Germinal center (tissue), 1 donor: ENCODE data around the gene BCAS2.
"Not testable (repeated sequence)": the region's sequence is repeated elsewhere in the genome, so short reads cannot be mapped to it uniquely, and the experiment has no call there.

ENCODE experiments used
- DNase-seq: peaks from one replicate; pipeline ENCODE4 v3.0.0; 2012; ENCODE audit warnings: mixed read lengths, low spot score

The BCAS2 gene

DNA sequence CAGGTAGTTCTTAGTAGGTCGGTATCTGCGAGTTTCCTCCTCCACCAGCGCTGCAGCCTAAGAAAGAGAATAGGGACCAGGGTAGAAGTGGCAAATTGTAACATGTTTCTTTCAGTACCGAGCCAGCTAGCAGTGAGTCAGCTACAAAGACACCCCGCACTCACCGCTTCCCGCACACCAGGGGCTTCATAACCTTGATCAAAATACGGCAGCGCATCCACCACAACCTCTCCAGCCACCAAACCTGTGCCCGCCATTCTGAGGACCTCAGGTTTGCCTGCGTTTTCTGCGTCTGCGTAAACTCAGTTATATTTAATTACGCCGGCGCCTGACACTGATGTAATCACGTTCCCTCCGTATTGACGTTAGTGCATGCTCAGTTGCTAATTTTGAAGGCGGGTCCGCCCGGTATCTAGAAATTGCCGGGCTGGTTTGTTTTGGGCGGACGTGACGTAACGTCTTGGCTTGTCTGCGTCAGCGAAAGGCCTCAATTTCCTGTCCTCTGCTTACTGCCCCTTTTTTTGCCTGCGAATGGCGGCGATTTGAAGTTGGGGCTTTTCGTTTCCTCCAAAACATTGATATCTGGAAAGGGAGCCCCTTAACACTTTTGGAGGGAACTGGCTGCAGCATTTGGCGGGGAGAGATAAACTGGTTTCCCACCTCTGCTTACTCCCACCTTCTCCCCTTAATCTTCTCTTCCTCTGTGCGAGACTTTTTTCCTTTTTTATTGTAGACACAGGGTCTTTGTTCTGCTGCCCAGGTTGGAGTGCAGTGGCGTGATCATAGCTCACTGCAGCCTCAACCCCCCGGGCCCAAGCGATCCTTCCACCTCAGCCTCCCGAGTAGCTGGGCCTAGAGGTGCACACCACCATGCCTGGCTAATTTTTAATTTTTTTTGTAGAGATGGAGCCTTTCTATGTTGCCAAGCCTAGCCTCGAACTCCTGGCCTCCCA is at the start of gene BCAS2:
Gene BCAS2 (minus strand): TSS at position 281 of the 953 bp plus-strand sequence. CDS start 24 bp downstream, at position 257.
- peak; percentile 88 for DNase-seq

DNA sequence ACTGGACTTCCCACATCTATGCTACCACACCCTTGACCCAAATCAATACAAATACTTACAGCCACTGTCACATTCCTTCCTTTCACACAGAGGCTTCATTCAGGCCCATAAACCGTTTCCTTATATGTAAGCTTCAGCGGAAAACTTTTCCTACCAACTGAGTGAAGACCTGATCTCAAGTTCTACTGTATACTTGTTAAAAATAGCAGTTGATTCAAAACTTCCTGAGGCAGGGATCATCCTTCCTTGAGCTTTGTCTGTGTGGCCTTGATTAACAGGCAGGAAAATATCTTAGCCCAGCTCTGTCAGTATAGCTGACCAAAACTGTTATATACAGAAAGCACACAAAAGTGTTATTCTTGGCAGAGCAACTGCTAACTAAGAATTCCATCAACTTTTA is 45.7 kb upstream of the BCAS2 start:
- DNase-seq = no peak

DNA sequence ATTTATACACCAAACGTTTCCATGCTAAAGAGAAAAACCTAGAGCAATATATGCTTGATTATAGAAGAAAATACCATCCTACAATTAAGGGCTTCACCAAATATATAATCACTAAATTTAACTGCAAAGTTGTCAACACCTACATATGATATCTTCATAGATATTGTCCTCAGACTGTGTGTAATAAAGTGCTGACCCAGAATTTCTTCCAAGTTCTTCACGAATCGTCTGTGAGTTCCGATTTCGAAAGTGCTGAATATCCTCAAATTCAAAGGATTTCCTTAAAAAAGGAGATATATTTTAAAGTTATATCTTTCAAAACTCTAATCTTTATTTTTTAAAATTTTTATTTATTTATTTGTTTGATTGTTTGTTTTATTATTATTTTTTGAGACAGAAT is 41.9 kb upstream of the BCAS2 start:
- DNase-seq = no peak

DNA sequence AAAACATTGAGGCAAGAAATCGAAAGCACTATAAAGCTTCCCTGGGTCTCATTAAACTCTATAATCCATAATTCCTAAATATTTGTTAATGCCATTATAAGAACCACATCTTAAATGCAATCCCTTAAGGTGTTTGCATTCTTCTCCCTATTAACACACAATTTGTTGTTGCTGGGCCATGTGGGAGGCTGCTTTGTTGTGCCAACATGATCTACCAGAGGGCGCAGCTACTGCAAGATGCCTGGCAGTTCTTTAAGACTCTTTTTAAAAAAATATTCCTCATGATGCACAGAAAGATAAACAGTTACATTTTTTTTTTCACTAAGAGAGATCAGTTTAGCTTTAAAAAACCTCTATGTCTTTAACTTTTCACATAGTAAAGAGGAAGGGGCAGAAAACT is 39.0 kb upstream of the BCAS2 start:
- DNase-seq = no peak

GRCh38 chr1:114618606-114619005 is 37.2 kb upstream of the BCAS2 start:
- no peak for DNase-seq

DNA sequence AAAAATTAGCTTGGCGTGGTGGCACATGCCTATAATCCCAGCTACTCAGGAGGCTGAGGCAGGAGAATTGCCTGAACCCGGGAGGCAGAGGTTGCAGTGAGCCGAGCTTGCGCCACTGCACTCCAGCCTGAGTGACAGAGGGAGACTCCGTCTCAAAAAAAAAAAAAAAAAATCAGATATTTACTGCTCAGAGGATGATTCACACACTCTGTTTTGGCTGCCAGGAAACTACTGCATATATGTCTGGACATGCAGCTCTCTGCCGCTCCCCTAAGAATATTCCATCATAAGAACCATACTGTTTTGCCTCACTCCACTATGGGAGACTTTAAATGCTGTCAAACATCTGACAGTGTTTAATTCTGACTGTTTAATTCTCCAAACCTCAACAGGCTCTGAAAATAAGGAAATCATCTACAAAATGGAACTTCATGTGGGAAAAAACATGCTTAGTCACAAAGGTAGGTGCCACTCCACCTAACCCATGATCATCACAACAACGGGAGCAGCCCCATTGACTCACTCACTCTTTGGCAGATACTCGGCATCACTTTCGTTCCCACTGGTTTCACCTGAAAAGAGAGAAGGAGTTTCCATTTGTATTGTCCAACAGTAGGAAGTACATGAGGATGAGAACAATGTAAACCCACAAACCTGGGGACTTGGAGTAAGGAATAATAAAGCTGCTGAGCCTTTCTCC is 29.3 kb upstream of the BCAS2 start:
- DNase-seq = no peak

GRCh38 chr1:114609826-114610225 is 28.4 kb upstream of the BCAS2 start:
- DNase-seq = no peak

GRCh38 chr1:114609026-114609425 is 27.6 kb upstream of the BCAS2 start:
- DNase-seq = no peak

DNA sequence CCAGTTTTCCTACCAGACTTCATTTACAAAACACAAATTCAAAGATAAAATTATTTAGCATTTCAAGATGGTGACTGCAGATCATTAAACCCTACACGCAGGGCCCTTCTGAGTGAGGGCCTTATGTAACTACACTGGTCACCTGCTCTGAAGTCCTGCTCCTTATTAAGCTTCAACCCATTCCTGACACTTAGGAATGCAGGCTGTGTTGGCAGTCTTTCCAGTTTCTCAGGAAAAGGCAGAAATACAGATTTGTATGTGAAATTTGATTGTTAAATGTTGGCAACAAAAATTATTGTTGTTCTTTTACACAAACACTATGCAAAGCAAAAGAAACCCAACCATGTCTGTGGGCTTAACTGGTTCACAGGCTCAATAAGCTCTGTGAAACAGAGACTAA is 25.8 kb upstream of the BCAS2 start:
- DNase-seq = no peak

DNA sequence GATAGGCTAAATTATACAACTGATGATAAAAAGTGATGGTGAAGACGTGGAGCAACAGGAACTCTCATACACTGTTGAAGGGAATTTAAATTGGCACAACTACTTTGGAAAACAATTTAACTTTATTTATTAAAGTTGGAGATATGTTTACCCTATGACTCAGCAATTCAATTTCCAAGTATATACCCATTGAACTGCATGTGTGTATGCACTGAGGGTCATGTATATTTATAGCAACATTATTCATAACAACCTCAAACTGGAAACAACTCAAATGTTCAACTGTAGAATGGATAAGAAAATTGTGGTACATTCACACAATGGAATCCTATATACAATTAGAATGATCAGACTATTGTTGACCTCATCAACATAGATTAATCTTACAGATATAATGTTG is 16.5 kb upstream of the BCAS2 start:
- DNase-seq = no peak

GRCh38 chr1:114595602-114596001 is 14.2 kb upstream of the BCAS2 start:
- no peak for DNase-seq

DNA sequence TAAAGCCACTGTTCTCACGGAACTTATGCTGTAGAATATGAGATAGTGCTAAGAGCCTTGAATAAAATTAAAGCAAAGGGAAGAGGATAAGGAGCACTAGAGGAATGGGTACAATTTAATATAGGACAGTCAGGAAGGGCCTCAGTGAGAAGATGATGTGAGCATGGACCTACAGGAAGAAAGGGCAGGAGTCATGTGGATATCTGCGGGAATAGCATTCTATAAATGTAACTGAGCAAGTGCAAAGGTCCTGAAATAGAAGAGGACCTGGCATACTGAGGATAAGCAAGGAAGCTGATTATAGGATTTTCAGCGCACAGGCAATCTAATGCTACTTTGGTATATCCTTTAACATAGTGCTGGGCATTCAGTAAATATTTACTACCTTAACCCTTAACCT is 12.6 kb upstream of the BCAS2 start:
- no peak for DNase-seq

GRCh38 chr1:114589122-114589521 is 7.7 kb upstream of the BCAS2 start:
- DNase-seq = no peak

- no peak for DNase-seq
Measured at GRCh38 chr1:114588196-114588689, 6.8 kb upstream of the BCAS2 start.

DNA sequence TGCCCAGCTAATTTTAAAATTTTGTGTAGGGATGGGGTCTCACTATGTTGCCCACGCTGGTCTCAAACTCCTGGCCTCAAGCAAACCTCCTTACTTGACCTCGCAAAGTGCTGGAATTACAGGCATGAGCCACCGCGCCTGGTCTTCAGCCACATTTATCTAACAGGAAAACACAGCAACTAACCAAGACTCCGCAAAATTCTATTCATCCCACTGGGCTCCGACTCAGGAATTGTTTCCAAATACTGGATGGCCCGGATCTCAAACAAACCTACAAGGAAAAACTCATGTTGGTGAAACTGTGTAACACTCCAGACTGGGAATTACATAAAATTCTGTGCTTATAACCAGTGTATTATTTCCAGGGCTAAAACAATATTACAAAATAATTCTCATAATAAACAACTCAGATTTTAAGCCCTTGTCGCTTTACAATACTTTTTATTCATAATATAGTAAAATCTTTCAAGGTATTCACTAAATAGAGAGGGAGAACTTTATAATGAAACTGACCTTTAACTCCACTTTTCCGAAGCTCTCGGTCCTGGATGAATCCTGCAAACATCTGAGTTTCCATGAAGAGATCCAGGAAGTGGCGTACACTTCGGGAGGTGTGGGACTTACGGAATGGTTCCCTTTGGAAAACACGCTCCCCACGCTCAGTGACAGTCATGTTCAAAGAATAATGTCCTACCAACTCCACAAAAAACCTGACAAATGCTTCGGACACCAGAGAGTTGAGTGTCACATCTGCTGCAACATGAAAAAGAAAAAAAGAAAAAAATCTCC is 6.0 kb upstream of the BCAS2 start:
- no peak for DNase-seq

GRCh38 chr1:114586513-114587047 is 5.2 kb upstream of the BCAS2 start:
- no peak for DNase-seq

DNA sequence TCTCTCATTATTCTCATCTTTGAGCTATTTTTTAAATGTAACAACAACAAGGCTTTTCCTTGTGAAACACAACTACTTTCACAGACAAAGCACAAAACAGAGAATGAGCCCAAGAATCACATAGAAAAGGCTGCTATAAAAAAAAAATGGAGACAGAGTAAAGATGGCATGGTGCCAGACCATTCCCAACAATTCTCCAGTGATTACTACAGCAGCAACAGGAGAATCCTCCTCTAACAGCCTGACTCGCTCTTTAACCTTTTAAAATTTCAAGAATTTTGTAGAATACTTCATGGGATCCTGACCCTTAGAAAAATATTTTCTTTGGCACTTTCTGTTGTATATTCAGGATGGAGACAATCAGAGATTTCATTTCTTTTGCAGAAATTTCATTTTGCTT is 3.8 kb upstream of the BCAS2 start:
- DNase-seq = no peak

DNA sequence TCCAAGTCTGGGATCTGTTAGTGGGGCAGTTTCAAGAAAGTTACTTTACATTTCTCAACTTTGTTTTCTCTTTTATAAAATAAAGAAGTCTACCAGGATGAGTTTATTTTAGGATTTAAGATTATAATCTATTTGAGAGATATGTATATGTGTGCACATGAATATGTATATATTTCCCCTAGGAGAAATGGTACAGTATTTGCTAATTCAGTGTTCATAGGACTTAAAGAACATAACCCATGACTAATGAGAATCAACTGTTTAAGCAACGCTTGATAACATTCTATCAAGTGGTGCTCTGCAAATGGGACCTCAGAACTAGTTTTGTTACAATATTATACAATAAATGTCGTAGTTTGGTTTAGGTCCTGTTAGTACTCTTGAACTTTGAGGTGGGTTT is 7.0 kb downstream of the BCAS2 start:
- no peak for DNase-seq

GRCh38 chr1:114564141-114564540 is 17.3 kb downstream of the BCAS2 start:
- DNase-seq = no peak

- DNase-seq = not testable (repeated sequence)
Measured at GRCh38 chr1:114562978-114563510, 18.4 kb downstream of the BCAS2 start.

GRCh38 chr1:114561333-114561732 is 20.1 kb downstream of the BCAS2 start:
- DNase-seq = no peak

DNA sequence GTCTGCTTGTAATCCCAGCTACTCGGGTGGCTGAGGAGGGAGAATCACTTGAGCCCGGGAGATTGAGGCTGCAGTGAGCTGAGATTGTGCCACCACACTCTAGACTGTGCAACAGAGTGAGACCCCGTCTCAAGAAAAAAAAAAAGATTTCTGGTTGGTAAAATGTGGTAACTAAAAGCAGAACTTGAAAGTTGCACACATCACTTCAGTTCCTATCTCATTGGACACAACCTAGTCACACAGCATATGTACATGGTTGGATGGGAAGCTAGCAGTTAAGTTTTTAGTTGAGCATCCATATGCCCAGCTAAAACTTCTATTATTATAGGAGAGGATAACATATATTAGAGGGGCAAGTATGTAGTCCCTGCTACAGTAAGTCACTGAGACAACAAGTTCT is 22.1 kb downstream of the BCAS2 start:
- DNase-seq = peak; percentile 30
